ENCODE measurements around the gene LARGE2. TPM values are rescaled to one million over a fixed set of nuclear protein-coding genes. Genes with fewer than 3 reads are reported as not detected.

The LARGE2 gene
- total RNA-seq, 1 donor: not detected

- Histone ChIP-seq H3K4me3 (ENCODE audit: insufficient read depth, low read length) (no peak overlapping the region), H3K4me2 (ENCODE audit: insufficient read depth, low read length) (no peak overlapping the region), H3K4me1 (ENCODE audit: insufficient read depth, low read length) (no peaks in the 10 kb centered on the region), H2AFZ (ENCODE audit: low read length) (no peak overlapping the region), H3K36me3 (ENCODE audit: insufficient read depth, low read length) (no peaks in the 10 kb centered on the region), H3K27me3 (ENCODE audit: insufficient read depth, low read length) (peaks cover 55% of the 10 kb centered on the region), H4K20me1 (ENCODE audit: insufficient read depth, low read length) (no peaks in the 10 kb centered on the region), H3K79me2 (ENCODE audit: insufficient read depth, low read length) (no peaks in the 10 kb centered on the region), H3K9me3 (ENCODE audit: low read depth, low read length) (no peaks in the 10 kb centered on the region), H3K27ac (ENCODE audit: low read depth, low read length) (no peak overlapping the region)
- DNase-seq (ENCODE audit: insufficient read length, low spot score, missing footprints): peak; percentile 92
- no peak for TF ChIP-seq CTCF (IDR thresholded peaks at IDR 0.05; ENCODE audit: extremely low read depth, low read depth, low read length)
These were observed 1.8 kb downstream of the LARGE2 start for GRCh38 chr11:45924036-45924915.

- H3K9me3 ChIP-seq (ENCODE audit: low read depth, low read length): no peaks in the 10 kb centered on the region
- no peak overlapping the region for H3K4me2 ChIP-seq (ENCODE audit: insufficient read depth, low read length)
- peaks cover 55% of the 10 kb centered on the region for H3K27me3 ChIP-seq (ENCODE audit: insufficient read depth, low read length)
- H2AFZ ChIP-seq (ENCODE audit: low read length): no peak overlapping the region
- no peak for TF ChIP-seq CTCF (IDR thresholded peaks at IDR 0.05; ENCODE audit: extremely low read depth, low read depth, low read length)
- no peak overlapping the region for H3K4me3 ChIP-seq (ENCODE audit: insufficient read depth, low read length)
- H3K4me1 ChIP-seq (ENCODE audit: insufficient read depth, low read length): no peaks in the 10 kb centered on the region
- no peak overlapping the region for H3K27ac ChIP-seq (ENCODE audit: low read depth, low read length)
- peaks cover under 1% of the 10 kb centered on the region for H4K20me1 ChIP-seq (ENCODE audit: insufficient read depth, low read length)
- peak; percentile 86 for DNase-seq (ENCODE audit: insufficient read length, low spot score, missing footprints)
- no peaks in the 10 kb centered on the region for H3K79me2 ChIP-seq (ENCODE audit: insufficient read depth, low read length)
- H3K36me3 ChIP-seq (ENCODE audit: insufficient read depth, low read length): no peaks in the 10 kb centered on the region
These were observed 2.5 kb downstream of the LARGE2 start for GRCh38 chr11:45924927-45925326.

DNA sequence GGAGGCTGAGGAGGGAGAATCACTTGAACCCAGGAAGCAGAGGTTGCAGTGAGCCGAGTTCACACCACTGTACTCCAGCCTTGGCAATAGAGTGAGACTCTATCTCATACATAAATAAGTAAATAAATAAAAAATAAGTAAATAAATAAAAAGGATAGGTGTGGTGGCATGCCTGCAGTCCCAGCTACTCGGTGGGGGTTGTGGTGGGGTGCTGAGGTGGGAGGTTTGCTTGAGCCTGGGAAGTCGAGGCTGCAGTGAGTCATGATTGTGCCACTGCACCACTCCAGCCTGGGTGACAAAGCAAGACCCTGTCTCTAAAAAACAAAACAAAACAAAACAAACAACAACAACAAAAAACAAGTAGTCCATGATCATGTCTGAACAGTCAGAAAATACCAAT, 3.1 kb downstream of the LARGE2 start:
- Histone ChIP-seq H3K36me3 (ENCODE audit: insufficient read depth, low read length) (no peaks in the 10 kb centered on the region), H3K4me1 (ENCODE audit: insufficient read depth, low read length) (no peaks in the 10 kb centered on the region), H4K20me1 (ENCODE audit: insufficient read depth, low read length) (peaks cover 3% of the 10 kb centered on the region), H3K79me2 (ENCODE audit: insufficient read depth, low read length) (no peaks in the 10 kb centered on the region), H3K4me2 (ENCODE audit: insufficient read depth, low read length) (no peak overlapping the region), H3K27ac (ENCODE audit: low read depth, low read length) (no peak overlapping the region), H3K27me3 (ENCODE audit: insufficient read depth, low read length) (peaks cover 55% of the 10 kb centered on the region), H3K9me3 (ENCODE audit: low read depth, low read length) (no peaks in the 10 kb centered on the region), H3K4me3 (ENCODE audit: insufficient read depth, low read length) (no peak overlapping the region), H2AFZ (ENCODE audit: low read length) (no peak overlapping the region)
- DNase-seq (ENCODE audit: insufficient read length, low spot score, missing footprints): no peak
- no peak for TF ChIP-seq CTCF (IDR thresholded peaks at IDR 0.05; ENCODE audit: extremely low read depth, low read depth, low read length)

DNA sequence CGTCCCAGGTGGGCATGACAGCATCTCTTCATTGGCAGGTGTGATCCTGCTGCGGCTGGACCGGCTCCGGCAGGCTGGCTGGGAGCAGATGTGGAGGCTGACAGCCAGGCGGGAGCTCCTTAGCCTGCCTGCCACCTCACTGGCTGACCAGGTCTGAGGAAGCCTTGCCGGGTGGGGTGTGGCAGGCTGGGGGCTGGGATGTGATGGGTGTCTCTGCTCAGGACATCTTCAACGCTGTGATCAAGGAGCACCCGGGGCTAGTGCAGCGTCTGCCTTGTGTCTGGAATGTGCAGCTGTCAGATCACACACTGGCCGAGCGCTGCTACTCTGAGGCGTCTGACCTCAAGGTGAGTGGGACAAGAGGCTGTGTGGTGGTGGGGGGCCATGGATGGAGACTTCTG, 3.5 kb downstream of the LARGE2 start:
- DNase-seq (ENCODE audit: insufficient read length, low spot score, missing footprints): peak; percentile 76
- no peaks in the 10 kb centered on the region for H3K36me3 ChIP-seq (ENCODE audit: insufficient read depth, low read length)
- H3K4me1 ChIP-seq (ENCODE audit: insufficient read depth, low read length): no peaks in the 10 kb centered on the region
- H3K27me3 ChIP-seq (ENCODE audit: insufficient read depth, low read length): peaks cover 52% of the 10 kb centered on the region
- no peak overlapping the region for H2AFZ ChIP-seq (ENCODE audit: low read length)
- H3K4me3 ChIP-seq (ENCODE audit: insufficient read depth, low read length): no peak overlapping the region
- TF ChIP-seq CTCF (IDR thresholded peaks at IDR 0.05; ENCODE audit: extremely low read depth, low read depth, low read length): no peak
- H4K20me1 ChIP-seq (ENCODE audit: insufficient read depth, low read length): peaks cover 3% of the 10 kb centered on the region
- no peak overlapping the region for H3K4me2 ChIP-seq (ENCODE audit: insufficient read depth, low read length)
- H3K9me3 ChIP-seq (ENCODE audit: low read depth, low read length): no peaks in the 10 kb centered on the region
- H3K79me2 ChIP-seq (ENCODE audit: insufficient read depth, low read length): no peaks in the 10 kb centered on the region
- H3K27ac ChIP-seq (ENCODE audit: low read depth, low read length): no peak overlapping the region

All from osteoblast (primary cell).